Stimulated activated CD4-positive, alpha-beta T cell treated with anti-CD3 and anti-CD28 coated beads, Interleukin-1b, Interleukin-23, amount 100 ng/mL, for 1 hour (primary cell): Measurements from ENCODE around the gene MRPL52.
A peak's percentile ranks its signal among the peaks of the same experiment; 100 is the strongest.
"Not testable (repeated sequence)": the region's sequence is repeated elsewhere in the genome, so short reads cannot be mapped to it uniquely, and the experiment has no call there.

Source experiments
- DNase-seq, 2 donors: peaks; one replicate each; pipeline ENCODE4 v3.0.0-alpha.2; 2020; ENCODE audit warnings: low read depth in 2 of 2

The MRPL52 gene

GRCh38 chr14:22854963-22855724, 25.5 kb downstream of the MRPL52 start:
- DNase-seq: no peak

GRCh38 chr14:22856428-22856827, 26.7 kb downstream of the MRPL52 start:
- DNase-seq: no peak

- not testable (repeated sequence) for DNase-seq
Observed at GRCh38 chr14:22860377-22860776, 30.7 kb downstream of the MRPL52 start.

GRCh38 chr14:22861651-22862050, 32.0 kb downstream of the MRPL52 start:
- DNase-seq: no peak

- no peak for DNase-seq
Observed at GRCh38 chr14:22864979-22865378, 35.3 kb downstream of the MRPL52 start.

- no peak for DNase-seq
Observed at GRCh38 chr14:22865424-22866405, 36.0 kb downstream of the MRPL52 start.

GRCh38 chr14:22866874-22867273, 37.2 kb downstream of the MRPL52 start:
- DNase-seq: no peak

- DNase-seq: no peak
Observed at GRCh38 chr14:22870811-22871223, 41.1 kb downstream of the MRPL52 start.

GRCh38 chr14:22871224-22872032, 41.7 kb downstream of the MRPL52 start, which contains the start of gene LRP10:
Gene LRP10 (plus strand): TSS chr14:22871740. CDS start chr14:22872304, 564 bp downstream.
- peak in 1 of 2 donors; percentile 64 for DNase-seq

GRCh38 chr14:22872033-22872832, 42.5 kb downstream of the MRPL52 start:
- DNase-seq: no peak

GRCh38 chr14:22872833-22873520, 43.3 kb downstream of the MRPL52 start:
- no peak for DNase-seq

GRCh38 chr14:22875003-22875747, 45.5 kb downstream of the MRPL52 start:
- no peak for DNase-seq

GRCh38 chr14:22875748-22876319, 46.1 kb downstream of the MRPL52 start:
- no peak for DNase-seq

GRCh38 chr14:22877000-22877501, 47.4 kb downstream of the MRPL52 start:
- no peak for DNase-seq

- no peak for DNase-seq
Observed at GRCh38 chr14:22878271-22879246, 48.9 kb downstream of the MRPL52 start.

- no peak for DNase-seq
Observed at GRCh38 chr14:22882064-22882463, 52.4 kb downstream of the MRPL52 start.

GRCh38 chr14:22882529-22883172, 53.0 kb downstream of the MRPL52 start:
- no peak for DNase-seq
